DOHH2 (cell line): Measurements from ENCODE around the gene PIK3CB.
"Not testable (repeated sequence)": the region's sequence is repeated elsewhere in the genome, so short reads cannot be mapped to it uniquely, and the experiment has no call there.

Experiments used
- H3F3A ChIP-seq: fragments of 200-600 bp; sonication (generic), shearing (Covaris generic); 2 replicates; pipeline ENCODE4 v1.6.0; 2016; ENCODE audit warnings: antibody characterized with exemption, mild to moderate bottlenecking; ENCODE audit not compliant: control insufficient read depth, insufficient read depth
- H3K27ac ChIP-seq: fragments of 200-600 bp; sonication (generic); 2 replicates; pipeline ENCODE4 v1.5.1; 2014; ENCODE audit warnings: low read depth, mild to moderate bottlenecking, low read length, moderate library complexity
- H3K27me3 ChIP-seq: fragments of 200-600 bp; sonication (generic); 2 replicates; pipeline ENCODE4 v1.6.1; 2014; ENCODE audit warnings: mild to moderate bottlenecking, low read length, mixed read lengths; ENCODE audit not compliant: control insufficient read depth
- H3K36me3 ChIP-seq: fragments of 200-600 bp; sonication (generic); 2 replicates; pipeline ENCODE4 v1.6.1; 2014; ENCODE audit warnings: mild to moderate bottlenecking, low read length, moderate library complexity, mixed read lengths; ENCODE audit not compliant: control insufficient read depth
- H3K4me1 ChIP-seq: fragments of 200-600 bp; sonication (generic); 2 replicates; pipeline ENCODE4 v1.6.1; 2014; ENCODE audit warnings: mild to moderate bottlenecking, low read length, mixed read lengths; ENCODE audit not compliant: control insufficient read depth
- H3K4me2 ChIP-seq: fragments of 200-600 bp; sonication (generic); 2 replicates; pipeline ENCODE4 v1.6.0; 2014; ENCODE audit warnings: mild to moderate bottlenecking, low read length, moderate library complexity
- H3K4me3 ChIP-seq: fragments of 200-600 bp; sonication (generic); 2 replicates; pipeline ENCODE4 v1.5.1; 2014; ENCODE audit warnings: mild to moderate bottlenecking, low read length, mixed read lengths
- H3K79me2 ChIP-seq: fragments of 200-600 bp; sonication (generic); 2 replicates; pipeline ENCODE4 v1.6.1; 2014; ENCODE audit warnings: mild to moderate bottlenecking, low read length, mixed read lengths; ENCODE audit not compliant: control insufficient read depth
- H3K9me2 ChIP-seq: fragments of 200-600 bp; sonication (generic); replicated peaks from 2 replicates; pipeline ENCODE4 v1.6.1; 2014; ENCODE audit warnings: mild to moderate bottlenecking, low read length, mixed read lengths; ENCODE audit not compliant: control insufficient read depth
- H3K9me3 ChIP-seq: fragments of 200-600 bp; sonication (generic); 2 replicates; pipeline ENCODE4 v1.6.1; 2014; ENCODE audit warnings: antibody characterized with exemption, low read length, mixed read lengths; ENCODE audit not compliant: control insufficient read depth, insufficient read depth
- H4K20me1 ChIP-seq: fragments of 200-600 bp; sonication (generic); 2 replicates; pipeline ENCODE4 v1.6.0; 2014; ENCODE audit warnings: low read depth, mild to moderate bottlenecking, antibody characterized with exemption, low read length, moderate library complexity; ENCODE audit not compliant: control insufficient read depth, insufficient read depth
- EZH2phosphoT487 ChIP-seq: fragments of 200-600 bp; sonication (generic); IDR thresholded peaks from 2 replicates; pipeline ENCODE4 v1.6.1; 2017; ENCODE audit warnings: borderline replicate concordance, mild to moderate bottlenecking, antibody characterized with exemption, low read length, moderate library complexity, mixed read lengths
- TF ChIP-seq, protein P1 (sequence below): fragments of 200-600 bp; sonication (generic); IDR thresholded peaks from one replicate; pipeline ENCODE4 v1.5.1; 2014; ENCODE audit warnings: antibody characterized with exemption, mild to moderate bottlenecking, low read depth, low read length; ENCODE audit not compliant: poor library complexity, severe bottlenecking

The PIK3CB gene

DNA sequence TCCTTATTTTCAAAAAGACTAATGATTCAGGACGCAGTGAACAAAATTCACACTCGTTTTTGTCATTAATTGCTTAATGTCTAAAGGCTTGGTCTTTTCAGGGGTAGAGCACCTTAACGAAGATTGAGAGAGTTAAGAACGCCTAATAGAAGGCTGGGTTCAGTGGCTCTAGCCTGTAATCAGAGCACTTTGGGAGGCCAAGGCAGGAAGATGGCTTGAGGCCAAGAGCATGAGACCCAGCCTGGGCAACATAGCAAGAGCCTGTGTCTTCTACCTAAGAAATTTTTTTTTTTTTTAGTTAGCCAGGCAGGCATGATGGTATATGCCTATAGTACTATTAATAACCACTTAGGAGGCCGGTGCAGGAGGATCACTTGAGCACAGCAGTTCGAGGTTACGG is 7.5 kb downstream of the PIK3CB start:
- H3K4me1 ChIP-seq, result no peaks in the 10 kb centered on the region
- H3K9me2 ChIP-seq, result no peaks in the 10 kb centered on the region
- no peaks in the 10 kb centered on the region for H3F3A ChIP-seq
- H3K36me3 ChIP-seq, result peaks cover 7% of the 10 kb centered on the region; the same call in 1 of the 2 replicates
- H3K4me3 ChIP-seq, result no peak overlapping the region
- peaks cover 80% of the 10 kb centered on the region for H3K79me2 ChIP-seq
- TF ChIP-seq EZH2phosphoT487, result no peak
- TF ChIP-seq, protein P1, sequence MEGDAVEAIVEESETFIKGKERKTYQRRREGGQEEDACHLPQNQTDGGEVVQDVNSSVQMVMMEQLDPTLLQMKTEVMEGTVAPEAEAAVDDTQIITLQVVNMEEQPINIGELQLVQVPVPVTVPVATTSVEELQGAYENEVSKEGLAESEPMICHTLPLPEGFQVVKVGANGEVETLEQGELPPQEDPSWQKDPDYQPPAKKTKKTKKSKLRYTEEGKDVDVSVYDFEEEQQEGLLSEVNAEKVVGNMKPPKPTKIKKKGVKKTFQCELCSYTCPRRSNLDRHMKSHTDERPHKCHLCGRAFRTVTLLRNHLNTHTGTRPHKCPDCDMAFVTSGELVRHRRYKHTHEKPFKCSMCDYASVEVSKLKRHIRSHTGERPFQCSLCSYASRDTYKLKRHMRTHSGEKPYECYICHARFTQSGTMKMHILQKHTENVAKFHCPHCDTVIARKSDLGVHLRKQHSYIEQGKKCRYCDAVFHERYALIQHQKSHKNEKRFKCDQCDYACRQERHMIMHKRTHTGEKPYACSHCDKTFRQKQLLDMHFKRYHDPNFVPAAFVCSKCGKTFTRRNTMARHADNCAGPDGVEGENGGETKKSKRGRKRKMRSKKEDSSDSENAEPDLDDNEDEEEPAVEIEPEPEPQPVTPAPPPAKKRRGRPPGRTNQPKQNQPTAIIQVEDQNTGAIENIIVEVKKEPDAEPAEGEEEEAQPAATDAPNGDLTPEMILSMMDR, result no peak
- no peak overlapping the region for H3K4me2 ChIP-seq
- H3K27me3 ChIP-seq, result no peaks in the 10 kb centered on the region
- no peaks in the 10 kb centered on the region for H4K20me1 ChIP-seq
- H3K27ac ChIP-seq, result no peak overlapping the region
- H3K9me3 ChIP-seq, result no peaks in the 10 kb centered on the region

DNA sequence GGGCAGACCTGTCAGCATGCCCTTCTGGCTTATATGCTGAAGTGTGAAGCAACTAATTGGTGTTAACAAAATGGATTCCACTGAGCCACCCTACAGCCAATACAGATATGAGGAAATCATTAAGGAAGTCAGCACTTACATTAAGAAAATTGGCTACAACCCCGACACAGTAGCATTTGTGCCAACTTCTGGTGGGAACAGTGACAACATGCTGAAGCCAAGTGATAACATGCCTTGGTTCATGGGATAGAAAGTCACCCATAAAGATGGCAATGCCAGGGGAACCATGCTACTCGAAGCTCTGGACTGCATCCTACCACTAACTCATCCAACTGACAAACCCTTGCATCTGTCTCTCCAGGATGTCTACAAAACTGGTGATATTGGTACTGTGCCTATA is 9.4 kb downstream of the PIK3CB start:
- TF ChIP-seq EZH2phosphoT487, result no peak
- TF ChIP-seq, protein P1, result no peak
- no peaks in the 10 kb centered on the region for H3K9me2 ChIP-seq

DNA sequence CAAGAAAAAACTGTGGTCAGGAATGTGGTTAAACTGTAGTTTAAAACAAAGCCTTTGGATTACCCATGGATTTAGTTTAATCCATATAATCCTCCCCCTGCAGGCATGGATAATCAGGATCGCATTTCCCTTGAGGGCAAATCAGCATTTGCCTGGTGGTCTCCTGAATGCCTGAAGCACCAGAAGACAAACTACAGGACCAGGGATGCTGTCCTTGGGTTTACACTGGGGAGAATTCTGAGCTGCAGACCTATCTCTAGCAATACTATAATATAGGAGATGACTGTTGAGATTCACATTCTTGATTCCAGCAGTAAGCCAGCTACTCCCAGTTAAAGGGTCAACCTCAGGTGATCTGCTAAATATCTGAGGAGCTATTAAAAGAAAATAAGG is 10.6 kb downstream of the PIK3CB start:
- Histone ChIP-seq H3K4me3 (no peak overlapping the region), H3K4me2 (no peak overlapping the region), H3K79me2 (peaks cover 76% of the 10 kb centered on the region), H3K27ac (no peak overlapping the region), H3K36me3 (peaks cover 7% of the 10 kb centered on the region; the same call in 1 of the 2 replicates), H3F3A (no peaks in the 10 kb centered on the region), H3K27me3 (no peaks in the 10 kb centered on the region), H3K9me3 (no peaks in the 10 kb centered on the region), H3K9me2 (no peaks in the 10 kb centered on the region), H3K4me1 (no peaks in the 10 kb centered on the region), H4K20me1 (no peaks in the 10 kb centered on the region)
- TF ChIP-seq EZH2phosphoT487, result no peak
- TF ChIP-seq, protein P1, result no peak

More for the DNA sequence above, 9.4 kb downstream of the PIK3CB start:
- no peaks in the 10 kb centered on the region for H3K27me3 ChIP-seq
- H3K79me2 ChIP-seq, result peaks cover 77% of the 10 kb centered on the region
- no peaks in the 10 kb centered on the region for H3K9me3 ChIP-seq
- no peak overlapping the region for H3K4me3 ChIP-seq
- no peak overlapping the region for H3K4me2 ChIP-seq
- peaks cover 7% of the 10 kb centered on the region; the same call in 1 of the 2 replicates for H3K36me3 ChIP-seq
- no peaks in the 10 kb centered on the region for H4K20me1 ChIP-seq
- no peak overlapping the region for H3K27ac ChIP-seq
- H3F3A ChIP-seq, result no peaks in the 10 kb centered on the region
- no peaks in the 10 kb centered on the region for H3K4me1 ChIP-seq

DNA sequence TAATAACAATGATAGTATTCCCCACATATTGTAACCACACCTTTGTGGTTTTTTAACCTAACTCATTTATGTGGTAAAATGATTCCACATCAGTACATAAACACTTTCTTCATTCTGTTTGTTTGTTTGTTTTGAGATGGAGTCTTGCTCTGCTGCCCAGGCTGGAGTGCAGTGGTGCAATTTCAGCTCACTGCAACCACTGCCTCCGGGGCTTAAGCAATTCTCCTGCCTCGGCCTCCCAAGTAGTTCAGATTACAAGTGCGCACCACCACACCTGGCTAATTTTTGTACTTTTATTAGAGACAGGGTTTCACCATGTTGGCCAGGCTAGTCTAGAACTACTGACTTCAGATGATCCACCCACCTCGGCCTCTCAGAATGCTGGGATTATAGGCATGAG is 14.3 kb downstream of the PIK3CB start:
- peaks cover 74% of the 10 kb centered on the region for H3K79me2 ChIP-seq
- H3K36me3 ChIP-seq, H3K27me3 ChIP-seq, H3K27ac ChIP-seq, H4K20me1 ChIP-seq, H3K4me3 ChIP-seq, H3K9me2 ChIP-seq, H3K4me2 ChIP-seq, H3K9me3 ChIP-seq, H3K4me1 ChIP-seq, H3F3A ChIP-seq: not testable (repeated sequence)
